Measurements from ENCODE around the gene RELCH. TPM values are rescaled to one million over a fixed set of nuclear protein-coding genes. Genes with fewer than 3 reads are reported as not detected.

RELCH gene
- total RNA-seq, 2 donors from 2014 or later, result 38.9 to 56.3 TPM

- H3K4me3 Mint-ChIP-seq, result no peak overlapping the region
- DNase-seq (ENCODE audit: low spot score) (no peak), ATAC-seq (no peak)
- no peaks in the 10 kb centered on the region for H3K9me3 Mint-ChIP-seq
- peaks cover 11% of the 10 kb centered on the region for H3K36me3 Mint-ChIP-seq
- H3K27ac Mint-ChIP-seq, result no peak overlapping the region
- no peaks in the 10 kb centered on the region for H3K27me3 Mint-ChIP-seq
- H3K4me1 Mint-ChIP-seq (ENCODE audit: low read depth in 2 of 2), result peaks cover 4 to 13% of the 10 kb centered on the region in 2 donors
Observed at GRCh38 chr18:62170857-62171256, 16.2 kb upstream of the RELCH start.

- Mint-ChIP-seq H3K27ac (no peak overlapping the region), H3K9me3 (no peaks in the 10 kb centered on the region), H3K27me3 (no peaks in the 10 kb centered on the region), H3K4me1 (ENCODE audit: low read depth in 2 of 2) (peaks cover 4 to 6% of the 10 kb centered on the region in 2 donors), H3K36me3 (peaks cover 6% of the 10 kb centered on the region), H3K4me3 (no peak overlapping the region)
- ATAC-seq (no peak), DNase-seq (ENCODE audit: low spot score) (no peak)
Observed at GRCh38 chr18:62172298-62172697, 14.8 kb upstream of the RELCH start.

- no peaks in the 10 kb centered on the region for H3K27me3 Mint-ChIP-seq
- no peak for DNase-seq (ENCODE audit: low spot score)
- H3K27ac Mint-ChIP-seq, result no peak overlapping the region
- peak in 1 of 2 donors; percentile 24 for ATAC-seq
- H3K4me1 Mint-ChIP-seq (ENCODE audit: low read depth in 2 of 2), result no peaks in the 10 kb centered on the region
- H3K4me3 Mint-ChIP-seq, result no peak overlapping the region
- no peaks in the 10 kb centered on the region for H3K9me3 Mint-ChIP-seq
- H3K36me3 Mint-ChIP-seq, result no peaks in the 10 kb centered on the region
Observed at GRCh38 chr18:62175521-62175920, 11.5 kb upstream of the RELCH start.

GRCh38 chr18:62177271-62177670, 9.8 kb upstream of the RELCH start:
- no peak for DNase-seq (ENCODE audit: low spot score)
- H3K36me3 Mint-ChIP-seq, result no peaks in the 10 kb centered on the region
- no peak for ATAC-seq
- peaks cover 4 to 6% of the 10 kb centered on the region in 2 donors for H3K4me1 Mint-ChIP-seq (ENCODE audit: low read depth in 2 of 2)
- H3K27me3 Mint-ChIP-seq, result no peaks in the 10 kb centered on the region
- H3K27ac Mint-ChIP-seq, result no peak overlapping the region
- H3K4me3 Mint-ChIP-seq, result no peak overlapping the region
- H3K9me3 Mint-ChIP-seq, result no peaks in the 10 kb centered on the region

GRCh38 chr18:62179213-62179612, 7.8 kb upstream of the RELCH start:
- DNase-seq (ENCODE audit: low spot score), result no peak
- Mint-ChIP-seq H3K27me3 (no peaks in the 10 kb centered on the region), H3K9me3 (no peaks in the 10 kb centered on the region), H3K4me3 (no peak overlapping the region), H3K4me1 (ENCODE audit: low read depth in 2 of 2) (peaks cover 7 to 10% of the 10 kb centered on the region in 2 donors), H3K27ac (no peak overlapping the region), H3K36me3 (no peaks in the 10 kb centered on the region)
- ATAC-seq, result no peak

- Mint-ChIP-seq H3K4me3 (no peak overlapping the region), H3K27ac (no peak overlapping the region), H3K27me3 (no peaks in the 10 kb centered on the region), H3K4me1 (ENCODE audit: low read depth in 2 of 2) (peaks cover 7 to 17% of the 10 kb centered on the region in 2 donors), H3K36me3 (no peaks in the 10 kb centered on the region), H3K9me3 (no peaks in the 10 kb centered on the region)
- no peak for ATAC-seq
- DNase-seq (ENCODE audit: low spot score), result no peak
Observed at GRCh38 chr18:62182220-62182619, 4.8 kb upstream of the RELCH start.

GRCh38 chr18:62183578-62184195, 3.4 kb upstream of the RELCH start:
- H3K4me1 Mint-ChIP-seq (ENCODE audit: low read depth in 2 of 2), result peaks cover 12 to 22% of the 10 kb centered on the region in 2 donors
- H3K27me3 Mint-ChIP-seq, result no peaks in the 10 kb centered on the region
- no peak overlapping the region for H3K27ac Mint-ChIP-seq
- no peaks in the 10 kb centered on the region for H3K9me3 Mint-ChIP-seq
- DNase-seq (ENCODE audit: low spot score) (no peak), ATAC-seq (no peak)
- no peaks in the 10 kb centered on the region for H3K36me3 Mint-ChIP-seq
- H3K4me3 Mint-ChIP-seq, result no peak overlapping the region

- Mint-ChIP-seq H3K36me3 (no peaks in the 10 kb centered on the region), H3K27me3 (no peaks in the 10 kb centered on the region)
Observed at GRCh38 chr18:62186499-62186773, 619 bp upstream of the RELCH start.

GRCh38 chr18:62187543-62188510, 772 bp downstream of the RELCH start:
- DNase-seq (ENCODE audit: low spot score) (peak; percentile 68), ATAC-seq (no peak)
- H3K27me3 Mint-ChIP-seq, result no peaks in the 10 kb centered on the region
- peak overlapping the region; percentile 95 for H3K27ac Mint-ChIP-seq
- H3K9me3 Mint-ChIP-seq, result no peaks in the 10 kb centered on the region
- peak overlapping the region; percentile 100 for H3K4me3 Mint-ChIP-seq
- H3K36me3 Mint-ChIP-seq, result peaks cover 7% of the 10 kb centered on the region
- peaks cover 40 to 56% of the 10 kb centered on the region in 2 donors for H3K4me1 Mint-ChIP-seq (ENCODE audit: low read depth in 2 of 2)

More at GRCh38 chr18:62186499-62186773, 619 bp upstream of the RELCH start:
- Mint-ChIP-seq H3K4me1 (ENCODE audit: low read depth in 2 of 2) (peaks cover 30 to 49% of the 10 kb centered on the region in 2 donors), H3K4me3 (peak overlapping the region; percentile 100), H3K9me3 (no peaks in the 10 kb centered on the region), H3K27ac (peak overlapping the region; percentile 95)
- DNase-seq (ENCODE audit: low spot score) (no peak), ATAC-seq (peak in 1 of 2 donors; percentile 1)

- Mint-ChIP-seq H3K27ac (peak overlapping the region in 1 of 2 donors; percentile 95), H3K4me3 (peak overlapping the region; percentile 100), H3K36me3 (peaks cover 11% of the 10 kb centered on the region)
Observed at GRCh38 chr18:62189208-62189607, 2.2 kb downstream of the RELCH start.

GRCh38 chr18:62196079-62196478, 9.0 kb downstream of the RELCH start:
- H3K9me3 Mint-ChIP-seq, result no peaks in the 10 kb centered on the region
- H3K4me3 Mint-ChIP-seq, result no peak overlapping the region
- ATAC-seq (no peak), DNase-seq (ENCODE audit: low spot score) (no peak)
- H3K4me1 Mint-ChIP-seq (ENCODE audit: low read depth in 2 of 2), result peaks cover 46 to 65% of the 10 kb centered on the region in 2 donors
- peaks cover 11% of the 10 kb centered on the region for H3K36me3 Mint-ChIP-seq
- H3K27me3 Mint-ChIP-seq, result no peaks in the 10 kb centered on the region
- H3K27ac Mint-ChIP-seq, result no peak overlapping the region

More at GRCh38 chr18:62189208-62189607, 2.2 kb downstream of the RELCH start:
- H3K27me3 Mint-ChIP-seq, result no peaks in the 10 kb centered on the region
- no peaks in the 10 kb centered on the region for H3K9me3 Mint-ChIP-seq
- no peak for ATAC-seq
- H3K4me1 Mint-ChIP-seq (ENCODE audit: low read depth in 2 of 2), result peaks cover 46 to 62% of the 10 kb centered on the region in 2 donors
- DNase-seq (ENCODE audit: low spot score), result no peak

GRCh38 chr18:62196980-62197379, 9.9 kb downstream of the RELCH start:
- H3K27me3 Mint-ChIP-seq, result no peaks in the 10 kb centered on the region
- ATAC-seq (no peak), DNase-seq (ENCODE audit: low spot score) (no peak)
- no peak overlapping the region for H3K4me3 Mint-ChIP-seq
- H3K36me3 Mint-ChIP-seq, result peaks cover 11% of the 10 kb centered on the region
- no peak overlapping the region for H3K27ac Mint-ChIP-seq
- H3K4me1 Mint-ChIP-seq (ENCODE audit: low read depth in 2 of 2), result peaks cover 37 to 56% of the 10 kb centered on the region in 2 donors
- H3K9me3 Mint-ChIP-seq, result no peaks in the 10 kb centered on the region

- Mint-ChIP-seq H3K4me3 (no peak overlapping the region), H3K27ac (no peak overlapping the region), H3K4me1 (ENCODE audit: low read depth in 2 of 2) (peaks cover 27 to 49% of the 10 kb centered on the region in 2 donors), H3K9me3 (no peaks in the 10 kb centered on the region), H3K27me3 (no peaks in the 10 kb centered on the region), H3K36me3 (no peaks in the 10 kb centered on the region)
- DNase-seq (ENCODE audit: low spot score), result no peak
- ATAC-seq, result no peak
Observed at GRCh38 chr18:62198259-62198658, 11.2 kb downstream of the RELCH start.

- no peaks in the 10 kb centered on the region for H3K36me3 Mint-ChIP-seq
Observed at GRCh38 chr18:62199629-62200028, 12.6 kb downstream of the RELCH start.

More at GRCh38 chr18:62199629-62200028, 12.6 kb downstream of the RELCH start:
- Mint-ChIP-seq H3K27ac (no peak overlapping the region), H3K27me3 (no peaks in the 10 kb centered on the region), H3K9me3 (no peaks in the 10 kb centered on the region), H3K4me1 (ENCODE audit: low read depth in 2 of 2) (peaks cover 22 to 43% of the 10 kb centered on the region in 2 donors), H3K4me3 (no peak overlapping the region)
- DNase-seq (ENCODE audit: low spot score) (no peak), ATAC-seq (no peak)

All from natural killer cell treated with Interleukin-12 subunit alpha and Interleukin-12 subunit beta and Interleukin-15 and Interleukin-18, amount 100 ng/mL, for 72 hours (primary cell).